22Rv1 (cell line): ENCODE data around the gene LRP5.

Source experiments
- CTCF ChIP-seq: fragments of 450-650 bp; IDR thresholded peaks from 2 replicates; pipeline ENCODE4 v1.5.1; 2017; ENCODE audit warnings: mild to moderate bottlenecking
- ZFX ChIP-seq: fragments of 450-650 bp; IDR thresholded peaks from 2 replicates; pipeline ENCODE4 v1.6.1; 2017; ENCODE audit warnings: antibody characterized with exemption, borderline replicate concordance

GRCh38 chr11:68471360-68472340, 159.3 kb downstream of the LRP5 start:
- TF ChIP-seq CTCF (no peak), ZFX (no peak)
